ENCODE results near the gene C4orf17.
"Not testable (repeated sequence)": the region's sequence is repeated elsewhere in the genome, so short reads cannot be mapped to it uniquely, and the experiment has no call there.

C4orf17 gene

DNA sequence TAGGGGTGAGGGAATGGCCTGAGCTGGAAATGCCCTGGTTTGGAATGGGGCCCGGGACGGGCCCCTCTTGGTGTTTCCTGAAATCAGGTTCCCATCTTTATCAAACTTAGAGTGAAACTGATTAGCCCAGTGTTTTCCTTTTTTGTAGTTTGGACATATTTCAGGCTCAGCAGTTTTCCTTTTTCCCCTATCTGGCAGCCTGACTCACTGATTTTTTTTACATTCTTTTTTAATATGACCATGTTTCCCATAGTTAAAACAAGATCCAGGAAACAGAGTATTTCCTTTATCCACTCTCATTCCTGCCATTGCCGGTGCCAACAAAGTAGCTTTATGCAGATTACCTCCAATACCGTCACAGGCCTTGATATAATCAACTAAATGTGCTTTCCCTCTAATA, 20.5 kb upstream of the C4orf17 start:
- H3K27me3 ChIP-seq (ENCODE audit: control insufficient read depth, insufficient read depth, low read length): no peaks in the 10 kb centered on the region
- H3K36me3 ChIP-seq (ENCODE audit: control insufficient read depth, low read depth, low read length): no peaks in the 10 kb centered on the region
- no peak overlapping the region for H3K27ac ChIP-seq (ENCODE audit: low read length)
- peaks cover 13% of the 10 kb centered on the region for H3K9me3 ChIP-seq (ENCODE audit: control insufficient read depth, low read depth, low read length)
- no peak overlapping the region for H3K4me3 ChIP-seq (ENCODE audit: low read length)
- no peak overlapping the region for H3K9ac ChIP-seq (ENCODE audit: low read length)
- no peaks in the 10 kb centered on the region for H3K4me1 ChIP-seq (ENCODE audit: control insufficient read depth, low read depth, low read length)

DNA sequence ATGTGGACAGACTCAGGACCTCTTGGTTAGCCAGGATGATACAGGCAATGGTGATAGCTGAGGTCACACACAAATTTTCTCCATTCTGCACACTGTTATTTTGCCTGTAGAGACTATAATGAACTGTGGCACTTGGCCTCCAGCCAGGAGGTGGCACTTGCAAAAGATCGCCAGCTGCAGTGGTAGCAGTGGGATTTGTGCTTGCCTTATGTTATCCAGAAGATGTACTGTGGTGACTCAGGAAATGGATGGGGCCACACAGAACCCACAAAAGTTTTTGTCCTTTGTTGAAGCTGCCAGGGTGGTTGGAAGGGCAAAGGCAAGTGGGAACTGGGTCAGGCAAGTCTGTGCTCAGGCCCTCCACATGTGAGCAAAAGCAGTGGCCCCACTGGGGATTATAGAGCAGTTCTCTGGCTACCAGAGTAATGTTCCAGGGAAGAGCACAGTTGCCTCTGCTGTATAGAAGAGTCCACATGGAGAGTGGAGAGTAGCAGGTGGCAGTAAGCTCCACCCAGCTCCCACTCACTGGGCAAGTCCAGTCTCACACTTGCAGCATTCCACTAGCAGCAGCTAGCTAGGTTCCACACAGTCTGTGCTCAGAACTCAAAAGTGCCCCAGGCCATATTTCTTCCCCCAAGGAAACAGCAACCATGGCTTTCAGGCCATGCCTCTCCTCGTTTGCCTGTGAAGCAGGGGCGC, 5.9 kb upstream of the C4orf17 start:
- no peaks in the 10 kb centered on the region for H3K27me3 ChIP-seq (ENCODE audit: control insufficient read depth, insufficient read depth, low read length)
- H3K36me3 ChIP-seq (ENCODE audit: control insufficient read depth, low read depth, low read length): no peaks in the 10 kb centered on the region
- H3K4me3 ChIP-seq (ENCODE audit: low read length): no peak overlapping the region
- H3K9me3 ChIP-seq (ENCODE audit: control insufficient read depth, low read depth, low read length): no peaks in the 10 kb centered on the region
- H3K27ac ChIP-seq (ENCODE audit: low read length): no peak overlapping the region
- H3K9ac ChIP-seq (ENCODE audit: low read length): no peak overlapping the region
- no peaks in the 10 kb centered on the region for H3K4me1 ChIP-seq (ENCODE audit: control insufficient read depth, low read depth, low read length)

DNA sequence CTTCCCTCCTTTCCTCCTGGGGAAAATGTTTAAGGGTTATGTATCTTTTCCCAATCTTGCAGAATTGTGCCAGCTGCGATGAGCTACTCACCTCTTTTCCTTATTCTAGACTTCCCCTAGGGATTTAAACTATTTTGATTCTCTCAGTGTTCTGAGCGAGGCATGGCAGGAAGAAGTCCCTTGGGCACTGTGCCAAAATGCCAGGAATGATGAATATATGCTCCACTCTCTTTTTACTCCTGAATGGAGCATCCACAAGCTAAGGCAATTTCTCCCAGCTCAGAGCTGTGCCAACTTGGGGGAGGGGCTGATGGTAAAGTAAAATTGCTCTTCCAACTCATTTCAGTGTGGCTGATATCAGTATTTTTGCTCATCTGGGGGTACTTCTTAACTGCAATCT, 4.0 kb upstream of the C4orf17 start:
- H3K9me3 ChIP-seq (ENCODE audit: control insufficient read depth, low read depth, low read length): no peaks in the 10 kb centered on the region
- no peak overlapping the region for H3K4me3 ChIP-seq (ENCODE audit: low read length)
- no peaks in the 10 kb centered on the region for H3K27me3 ChIP-seq (ENCODE audit: control insufficient read depth, insufficient read depth, low read length)
- H3K4me1 ChIP-seq (ENCODE audit: control insufficient read depth, low read depth, low read length): no peaks in the 10 kb centered on the region
- H3K9ac ChIP-seq (ENCODE audit: low read length): no peak overlapping the region
- H3K27ac ChIP-seq (ENCODE audit: low read length): no peak overlapping the region
- H3K36me3 ChIP-seq (ENCODE audit: control insufficient read depth, low read depth, low read length): no peaks in the 10 kb centered on the region

DNA sequence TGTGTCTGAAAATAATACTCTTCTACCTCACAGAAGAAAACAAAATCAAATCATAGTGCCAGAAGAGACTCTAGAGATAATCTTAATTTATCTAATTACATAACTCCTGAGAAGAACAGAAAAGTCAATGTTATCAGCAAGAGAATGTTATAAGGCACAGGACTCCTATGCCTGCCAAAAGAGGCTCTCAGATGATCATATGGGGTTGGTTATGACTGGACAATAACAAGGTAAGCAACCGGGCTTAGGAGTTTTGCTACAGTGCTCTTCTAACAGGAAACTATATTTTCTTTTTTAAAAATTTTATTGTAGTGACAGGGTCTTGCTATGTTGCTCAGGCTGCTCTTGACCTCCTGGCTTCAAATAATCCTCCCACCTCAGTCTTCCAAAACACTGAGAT, 3.5 kb upstream of the C4orf17 start:
- Histone ChIP-seq H3K4me1 (ENCODE audit: control insufficient read depth, low read depth, low read length) (no peaks in the 10 kb centered on the region), H3K36me3 (ENCODE audit: control insufficient read depth, low read depth, low read length) (no peaks in the 10 kb centered on the region), H3K9ac (ENCODE audit: low read length) (no peak overlapping the region), H3K27me3 (ENCODE audit: control insufficient read depth, insufficient read depth, low read length) (no peaks in the 10 kb centered on the region), H3K27ac (ENCODE audit: low read length) (no peak overlapping the region), H3K9me3 (ENCODE audit: control insufficient read depth, low read depth, low read length) (no peaks in the 10 kb centered on the region), H3K4me3 (ENCODE audit: low read length) (no peak overlapping the region)

DNA sequence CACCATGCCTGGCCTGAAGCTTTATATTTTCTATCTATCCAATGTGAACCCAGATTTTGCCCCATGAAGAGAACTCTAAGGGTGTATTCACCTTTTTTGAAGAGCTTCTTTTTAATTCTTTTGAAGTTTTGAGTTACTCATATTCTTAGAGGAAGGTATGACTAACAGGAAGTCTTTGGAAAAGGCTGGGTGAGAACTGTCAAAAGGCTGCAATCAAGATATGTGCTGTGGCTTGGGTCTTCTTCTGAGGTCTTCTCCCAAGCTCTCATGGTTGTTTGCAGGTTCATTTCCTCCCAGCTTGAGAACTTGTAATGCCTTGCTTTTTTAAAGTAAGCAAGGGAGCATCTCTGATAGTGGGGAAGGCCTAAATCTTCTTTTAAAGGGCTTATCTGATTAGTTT, 3.1 kb upstream of the C4orf17 start:
- no peaks in the 10 kb centered on the region for H3K4me1 ChIP-seq (ENCODE audit: control insufficient read depth, low read depth, low read length)
- H3K27ac ChIP-seq (ENCODE audit: low read length): no peak overlapping the region
- H3K27me3 ChIP-seq (ENCODE audit: control insufficient read depth, insufficient read depth, low read length): no peaks in the 10 kb centered on the region
- H3K9ac ChIP-seq (ENCODE audit: low read length): no peak overlapping the region
- no peaks in the 10 kb centered on the region for H3K36me3 ChIP-seq (ENCODE audit: control insufficient read depth, low read depth, low read length)
- H3K9me3 ChIP-seq (ENCODE audit: control insufficient read depth, low read depth, low read length): no peaks in the 10 kb centered on the region
- no peak overlapping the region for H3K4me3 ChIP-seq (ENCODE audit: low read length)

DNA sequence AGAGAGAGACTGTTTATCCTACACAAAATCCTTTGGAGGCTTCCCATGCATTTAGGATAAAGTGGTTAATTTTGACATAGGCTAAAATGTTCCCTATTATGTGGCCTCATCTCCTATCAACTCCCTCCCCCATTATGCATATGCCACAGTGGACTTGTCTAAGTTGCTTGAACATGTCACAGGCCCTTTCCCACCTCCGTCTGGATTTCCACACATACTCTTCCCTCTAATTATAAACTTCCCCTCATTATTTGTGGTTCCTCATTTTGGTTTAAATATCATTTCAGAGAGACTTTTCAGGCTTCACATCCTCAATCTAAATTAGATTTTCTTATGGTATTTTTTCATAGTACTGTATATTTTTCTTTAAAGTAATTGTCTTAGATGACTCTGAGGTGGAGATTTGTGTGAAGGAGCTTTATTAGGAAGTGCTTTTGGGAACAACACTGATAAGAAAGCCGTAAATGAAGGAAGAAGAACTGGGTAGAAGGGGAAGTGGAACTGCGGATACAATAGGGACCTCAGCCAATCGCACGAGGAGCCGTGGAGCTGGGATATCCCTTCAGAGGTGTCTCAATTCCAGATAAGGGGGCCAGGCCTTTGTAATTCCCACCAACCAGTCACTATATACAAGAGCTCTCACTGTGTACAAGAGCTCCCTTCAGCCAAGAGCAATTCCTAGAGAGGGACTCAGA, 7.9 kb downstream of the C4orf17 start:
- H3K4me1 ChIP-seq (ENCODE audit: control insufficient read depth, low read depth, low read length): no peaks in the 10 kb centered on the region
- H3K27me3 ChIP-seq (ENCODE audit: control insufficient read depth, insufficient read depth, low read length): no peaks in the 10 kb centered on the region
- no peak overlapping the region for H3K27ac ChIP-seq (ENCODE audit: low read length)
- no peaks in the 10 kb centered on the region for H3K9me3 ChIP-seq (ENCODE audit: control insufficient read depth, low read depth, low read length)
- H3K36me3 ChIP-seq (ENCODE audit: control insufficient read depth, low read depth, low read length): no peaks in the 10 kb centered on the region
- no peak overlapping the region for H3K4me3 ChIP-seq (ENCODE audit: low read length)
- H3K9ac ChIP-seq (ENCODE audit: low read length): no peak overlapping the region

DNA sequence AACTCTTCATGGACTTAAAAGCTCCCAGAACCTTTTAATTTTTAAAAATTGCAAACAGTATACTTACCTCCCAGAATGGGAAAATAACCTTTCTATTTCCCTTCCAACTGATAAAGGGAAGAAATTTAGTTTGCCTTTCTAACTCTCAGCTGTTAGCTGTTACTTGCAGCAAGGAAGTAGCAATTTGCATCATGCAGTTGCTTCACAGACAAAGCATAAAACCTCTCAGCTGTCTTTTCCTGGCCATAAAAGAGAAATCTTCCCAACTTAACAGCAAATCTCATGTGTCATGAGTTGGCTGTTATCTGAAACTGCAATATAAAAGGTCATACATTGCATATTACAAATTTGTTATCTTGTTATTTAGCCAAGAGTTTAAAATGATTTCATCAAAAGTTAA, 18.4 kb downstream of the C4orf17 start:
- H3K36me3 ChIP-seq (ENCODE audit: control insufficient read depth, low read depth, low read length): no peaks in the 10 kb centered on the region
- no peak overlapping the region for H3K9ac ChIP-seq (ENCODE audit: low read length)
- H3K9me3 ChIP-seq (ENCODE audit: control insufficient read depth, low read depth, low read length): no peaks in the 10 kb centered on the region
- H3K4me3 ChIP-seq (ENCODE audit: low read length): no peak overlapping the region
- no peaks in the 10 kb centered on the region for H3K4me1 ChIP-seq (ENCODE audit: control insufficient read depth, low read depth, low read length)
- H3K27me3 ChIP-seq (ENCODE audit: control insufficient read depth, insufficient read depth, low read length): no peaks in the 10 kb centered on the region
- no peak overlapping the region for H3K27ac ChIP-seq (ENCODE audit: low read length)

DNA sequence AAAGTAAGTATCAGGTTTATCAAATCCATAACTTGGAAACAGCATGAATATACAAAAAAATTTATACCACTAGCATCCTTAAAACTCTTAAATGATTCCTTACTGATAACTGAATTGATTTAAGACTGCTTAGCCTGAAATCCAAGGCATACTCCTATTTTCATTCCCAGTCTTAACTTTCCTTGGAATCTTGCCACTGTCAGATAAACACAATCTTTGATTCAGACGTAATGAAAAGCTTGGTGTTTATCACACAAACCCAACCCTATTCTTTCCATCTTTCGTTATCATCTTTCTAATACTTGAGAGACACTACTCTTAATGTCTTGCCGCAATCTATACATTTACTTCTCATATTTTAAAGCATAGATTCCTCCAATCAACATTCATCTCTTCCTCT, 19.1 kb downstream of the C4orf17 start:
- Histone ChIP-seq H3K4me1 (ENCODE audit: control insufficient read depth, low read depth, low read length) (no peaks in the 10 kb centered on the region), H3K27ac (ENCODE audit: low read length) (no peak overlapping the region), H3K9me3 (ENCODE audit: control insufficient read depth, low read depth, low read length) (no peaks in the 10 kb centered on the region), H3K36me3 (ENCODE audit: control insufficient read depth, low read depth, low read length) (no peaks in the 10 kb centered on the region), H3K9ac (ENCODE audit: low read length) (no peak overlapping the region), H3K27me3 (ENCODE audit: control insufficient read depth, insufficient read depth, low read length) (no peaks in the 10 kb centered on the region), H3K4me3 (ENCODE audit: low read length) (no peak overlapping the region)

DNA sequence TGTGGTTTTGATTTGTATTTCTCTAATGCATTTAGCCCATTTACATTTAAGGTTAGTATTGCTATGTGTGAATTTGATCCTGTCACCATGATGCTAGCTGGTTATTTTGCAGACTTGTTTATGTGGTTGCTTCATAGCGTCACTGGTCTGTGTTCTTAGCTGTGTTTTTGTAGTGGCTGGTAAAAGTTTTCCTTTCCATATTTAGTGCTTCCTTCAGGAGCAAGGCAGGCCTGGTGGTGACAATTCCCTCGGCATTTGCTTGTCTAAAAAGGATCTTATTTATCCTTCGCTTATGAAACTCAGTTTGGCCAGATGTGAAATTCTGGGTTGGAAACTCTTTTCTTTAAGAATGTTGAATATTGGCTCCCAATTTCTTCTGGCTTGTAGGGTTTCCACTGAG, 23.9 kb downstream of the C4orf17 start:
- not testable (repeated sequence) for H3K36me3 ChIP-seq (ENCODE audit: control insufficient read depth, low read depth, low read length); H3K9me3 ChIP-seq (ENCODE audit: control insufficient read depth, low read depth, low read length); H3K27me3 ChIP-seq (ENCODE audit: control insufficient read depth, insufficient read depth, low read length); H3K4me1 ChIP-seq (ENCODE audit: control insufficient read depth, low read depth, low read length); H3K9ac ChIP-seq (ENCODE audit: low read length); H3K27ac ChIP-seq (ENCODE audit: low read length); H3K4me3 ChIP-seq (ENCODE audit: low read length)

DNA sequence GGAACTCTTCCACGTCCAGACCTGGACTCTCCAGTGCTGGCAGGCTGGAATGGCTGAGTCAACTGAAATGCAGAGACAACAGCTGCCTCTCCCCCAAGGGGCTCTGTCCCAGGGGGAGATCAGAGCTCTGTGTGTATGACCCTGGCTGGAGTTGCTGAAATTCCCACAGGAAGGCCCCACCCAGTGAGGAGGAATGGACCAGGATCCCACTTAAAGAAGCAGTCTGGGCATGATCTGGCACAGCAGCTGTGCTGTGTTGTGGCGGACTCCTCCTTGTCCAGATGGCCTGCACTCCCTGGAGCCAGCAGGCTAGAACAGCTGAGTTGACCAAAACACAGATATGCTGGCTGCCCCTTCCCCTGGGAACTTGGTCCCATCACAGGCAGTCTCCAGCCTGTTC, 25.4 kb downstream of the C4orf17 start:
- H3K27ac ChIP-seq (ENCODE audit: low read length): no peak overlapping the region
- H3K9me3 ChIP-seq (ENCODE audit: control insufficient read depth, low read depth, low read length): no peaks in the 10 kb centered on the region
- no peaks in the 10 kb centered on the region for H3K4me1 ChIP-seq (ENCODE audit: control insufficient read depth, low read depth, low read length)
- H3K4me3 ChIP-seq (ENCODE audit: low read length): no peak overlapping the region
- H3K9ac ChIP-seq (ENCODE audit: low read length): no peak overlapping the region
- H3K27me3 ChIP-seq (ENCODE audit: control insufficient read depth, insufficient read depth, low read length): no peaks in the 10 kb centered on the region
- H3K36me3 ChIP-seq (ENCODE audit: control insufficient read depth, low read depth, low read length): no peaks in the 10 kb centered on the region

DNA sequence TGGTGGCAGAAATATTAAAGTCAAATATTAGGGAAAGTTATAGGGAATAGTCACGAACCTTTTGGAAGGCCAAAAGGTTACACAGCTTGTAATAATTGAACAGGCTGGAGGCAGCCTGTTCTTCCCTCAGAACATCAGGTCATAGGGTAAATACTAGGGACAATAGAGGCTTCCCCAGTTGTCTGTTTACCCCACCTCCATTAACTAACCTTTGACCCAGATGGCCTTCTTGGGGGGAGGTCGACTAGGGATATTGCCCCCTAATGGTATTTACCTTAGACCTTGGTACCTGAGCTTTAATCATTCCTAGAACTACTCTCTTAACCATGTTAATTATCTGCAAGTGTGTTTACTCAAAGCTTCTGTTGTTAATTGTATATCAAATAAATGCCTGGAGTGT, 26.0 kb downstream of the C4orf17 start:
- Histone ChIP-seq H3K9me3 (ENCODE audit: control insufficient read depth, low read depth, low read length) (no peaks in the 10 kb centered on the region), H3K4me1 (ENCODE audit: control insufficient read depth, low read depth, low read length) (no peaks in the 10 kb centered on the region), H3K4me3 (ENCODE audit: low read length) (no peak overlapping the region), H3K9ac (ENCODE audit: low read length) (no peak overlapping the region), H3K27me3 (ENCODE audit: control insufficient read depth, insufficient read depth, low read length) (no peaks in the 10 kb centered on the region), H3K27ac (ENCODE audit: low read length) (no peak overlapping the region), H3K36me3 (ENCODE audit: control insufficient read depth, low read depth, low read length) (no peaks in the 10 kb centered on the region)

DNA sequence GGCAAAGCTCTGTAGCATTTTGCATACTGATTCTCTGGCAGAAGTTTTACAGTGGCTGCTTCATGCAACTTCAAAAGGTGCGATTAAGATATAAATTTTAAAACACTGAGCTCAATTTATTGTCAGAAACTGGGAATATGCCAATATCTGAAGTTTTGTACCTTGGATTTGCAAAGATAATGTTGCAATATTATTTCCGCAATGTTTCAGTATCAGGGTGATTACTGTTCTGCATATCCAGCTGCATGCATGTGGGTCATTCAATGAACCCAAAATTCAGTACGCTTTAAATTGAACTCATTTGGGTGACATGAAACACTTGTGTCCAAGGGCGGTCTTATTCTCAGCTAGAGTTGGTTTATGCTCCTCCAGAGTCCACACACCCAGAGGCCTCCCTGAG, 26.9 kb downstream of the C4orf17 start:
- no peaks in the 10 kb centered on the region for H3K36me3 ChIP-seq (ENCODE audit: control insufficient read depth, low read depth, low read length)
- no peak overlapping the region for H3K9ac ChIP-seq (ENCODE audit: low read length)
- H3K4me3 ChIP-seq (ENCODE audit: low read length): no peak overlapping the region
- H3K4me1 ChIP-seq (ENCODE audit: control insufficient read depth, low read depth, low read length): no peaks in the 10 kb centered on the region
- H3K9me3 ChIP-seq (ENCODE audit: control insufficient read depth, low read depth, low read length): no peaks in the 10 kb centered on the region
- no peaks in the 10 kb centered on the region for H3K27me3 ChIP-seq (ENCODE audit: control insufficient read depth, insufficient read depth, low read length)
- H3K27ac ChIP-seq (ENCODE audit: low read length): no peak overlapping the region
